Measurements from ENCODE around the gene NCKAP5.

The NCKAP5 gene

DNA sequence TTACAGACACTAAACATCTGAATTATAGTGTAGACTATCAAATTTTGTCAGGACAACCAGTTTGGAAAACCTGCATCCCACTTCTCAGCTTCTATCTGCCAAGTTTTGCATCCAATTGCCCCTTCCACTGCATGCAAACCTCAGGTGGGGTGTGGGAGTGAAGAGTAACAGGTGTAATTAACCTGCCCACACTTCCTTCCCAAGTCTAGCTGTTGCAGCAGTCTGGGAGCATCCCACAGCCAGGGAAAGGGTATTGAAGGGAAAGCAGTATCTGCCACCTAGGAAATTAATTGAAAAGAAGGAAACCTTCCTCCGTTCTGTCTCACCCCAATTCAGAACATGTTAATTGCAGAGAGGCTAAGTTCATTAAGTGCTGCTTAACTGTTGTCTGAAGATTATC, 189.9 kb downstream of the NCKAP5 start:
- TF ChIP-seq, protein P1, sequence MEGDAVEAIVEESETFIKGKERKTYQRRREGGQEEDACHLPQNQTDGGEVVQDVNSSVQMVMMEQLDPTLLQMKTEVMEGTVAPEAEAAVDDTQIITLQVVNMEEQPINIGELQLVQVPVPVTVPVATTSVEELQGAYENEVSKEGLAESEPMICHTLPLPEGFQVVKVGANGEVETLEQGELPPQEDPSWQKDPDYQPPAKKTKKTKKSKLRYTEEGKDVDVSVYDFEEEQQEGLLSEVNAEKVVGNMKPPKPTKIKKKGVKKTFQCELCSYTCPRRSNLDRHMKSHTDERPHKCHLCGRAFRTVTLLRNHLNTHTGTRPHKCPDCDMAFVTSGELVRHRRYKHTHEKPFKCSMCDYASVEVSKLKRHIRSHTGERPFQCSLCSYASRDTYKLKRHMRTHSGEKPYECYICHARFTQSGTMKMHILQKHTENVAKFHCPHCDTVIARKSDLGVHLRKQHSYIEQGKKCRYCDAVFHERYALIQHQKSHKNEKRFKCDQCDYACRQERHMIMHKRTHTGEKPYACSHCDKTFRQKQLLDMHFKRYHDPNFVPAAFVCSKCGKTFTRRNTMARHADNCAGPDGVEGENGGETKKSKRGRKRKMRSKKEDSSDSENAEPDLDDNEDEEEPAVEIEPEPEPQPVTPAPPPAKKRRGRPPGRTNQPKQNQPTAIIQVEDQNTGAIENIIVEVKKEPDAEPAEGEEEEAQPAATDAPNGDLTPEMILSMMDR (IDR thresholded peaks at IDR 0.05; ENCODE audit: insufficient read depth, low read depth, low read length, missing control alignments), result no peak

DNA sequence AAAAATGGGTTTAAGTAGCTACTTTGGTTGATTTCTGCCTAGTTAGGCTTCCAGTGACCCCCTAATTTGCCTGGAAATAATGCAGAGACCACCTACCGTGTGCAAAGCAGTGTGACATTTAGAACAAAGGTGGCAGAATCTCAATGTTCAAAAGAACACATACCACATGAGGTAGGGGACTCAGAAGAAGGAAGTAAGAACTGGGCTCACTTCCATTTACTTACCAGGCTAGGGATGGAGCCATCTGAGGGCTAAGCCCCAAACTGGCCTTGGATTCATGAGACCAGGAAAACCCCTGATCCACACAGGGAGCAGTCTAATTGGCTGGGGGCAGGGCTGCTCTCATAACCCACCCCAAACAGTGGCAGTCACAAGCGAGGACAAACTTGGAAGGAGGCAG, 190.7 kb downstream of the NCKAP5 start:
- TF ChIP-seq, protein P1 (IDR thresholded peaks at IDR 0.05; ENCODE audit: insufficient read depth, low read depth, low read length, missing control alignments), result no peak
- no peak for DNase-seq (ENCODE audit: low read depth)
- H3K4me3 ChIP-seq (ENCODE audit: low read depth, low read length), result no peak overlapping the region

More for the DNA sequence above, 189.9 kb downstream of the NCKAP5 start:
- no peak for DNase-seq (ENCODE audit: low read depth)
- no peak overlapping the region for H3K4me3 ChIP-seq (ENCODE audit: low read depth, low read length)

DNA sequence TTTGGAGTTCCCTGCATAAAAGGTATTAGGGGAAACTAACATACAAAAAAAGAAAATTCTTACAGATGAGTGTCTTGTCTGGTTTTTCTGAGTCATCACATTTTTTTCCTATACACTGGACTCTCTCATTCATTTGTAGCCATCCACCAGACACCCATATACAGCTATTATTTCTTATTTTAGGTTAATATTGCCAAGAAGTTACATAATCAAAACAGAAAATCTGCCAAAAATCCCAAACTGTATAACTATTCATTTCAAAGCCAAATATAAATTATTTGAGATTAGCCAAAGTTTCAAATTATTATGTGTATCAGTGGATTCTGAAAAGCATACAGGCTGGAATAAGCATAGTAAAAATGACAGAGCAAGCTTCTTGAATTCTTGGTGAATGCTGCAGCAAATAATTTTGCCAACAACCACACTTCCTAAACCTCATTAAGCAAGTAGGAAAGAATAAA, 191.2 kb downstream of the NCKAP5 start:
- TF ChIP-seq, protein P1 (IDR thresholded peaks at IDR 0.05; ENCODE audit: insufficient read depth, low read depth, low read length, missing control alignments), result no peak
- no peak overlapping the region for H3K4me3 ChIP-seq (ENCODE audit: low read depth, low read length)
- no peak for DNase-seq (ENCODE audit: low read depth)

DNA sequence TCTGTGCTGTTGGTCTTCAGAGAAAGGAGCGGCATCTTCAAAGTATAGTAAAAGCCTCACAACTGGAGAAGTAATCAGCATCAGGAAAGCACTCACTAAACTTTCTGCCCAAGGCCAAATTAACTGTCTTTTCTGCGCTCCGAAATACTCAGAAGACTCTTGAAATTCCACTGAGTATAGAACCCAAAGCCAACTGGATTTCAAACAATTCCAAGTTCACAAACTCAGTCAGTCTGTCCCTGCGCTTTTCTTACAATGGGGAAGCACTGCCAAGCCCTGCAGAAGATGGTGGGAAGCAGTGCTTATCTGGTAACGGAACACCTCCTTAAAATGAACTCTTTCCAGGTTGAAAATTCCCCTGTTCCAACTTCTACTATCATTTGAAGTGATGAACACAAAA, 193.5 kb downstream of the NCKAP5 start:
- H3K4me3 ChIP-seq (ENCODE audit: low read depth, low read length), result no peak overlapping the region
- TF ChIP-seq, protein P1 (IDR thresholded peaks at IDR 0.05; ENCODE audit: insufficient read depth, low read depth, low read length, missing control alignments), result no peak

DNA sequence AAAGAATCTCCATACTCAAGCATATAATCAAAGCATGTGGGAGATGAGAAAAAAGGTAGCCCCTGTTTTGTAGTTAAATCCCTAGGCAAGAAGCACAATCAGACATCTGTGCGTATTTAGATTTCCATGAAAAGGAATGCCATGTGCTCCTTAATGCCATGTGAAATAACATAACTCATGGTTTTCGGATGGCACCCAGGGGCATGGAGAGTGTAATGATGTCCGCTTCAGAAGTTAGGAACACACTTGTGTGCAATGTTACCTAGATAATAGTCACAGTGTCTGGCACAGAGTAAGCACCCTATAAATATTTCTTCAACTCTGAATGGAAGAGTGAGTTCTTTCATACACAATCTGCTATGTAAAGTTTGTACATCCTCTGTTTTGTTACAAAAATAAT, 197.0 kb downstream of the NCKAP5 start:
- DNase-seq (ENCODE audit: low read depth), result no peak
- TF ChIP-seq, protein P1 (IDR thresholded peaks at IDR 0.05; ENCODE audit: insufficient read depth, low read depth, low read length, missing control alignments), result no peak
- H3K4me3 ChIP-seq (ENCODE audit: low read depth, low read length), result no peak overlapping the region

More for the DNA sequence above, 193.5 kb downstream of the NCKAP5 start:
- no peak for DNase-seq (ENCODE audit: low read depth)

DNA sequence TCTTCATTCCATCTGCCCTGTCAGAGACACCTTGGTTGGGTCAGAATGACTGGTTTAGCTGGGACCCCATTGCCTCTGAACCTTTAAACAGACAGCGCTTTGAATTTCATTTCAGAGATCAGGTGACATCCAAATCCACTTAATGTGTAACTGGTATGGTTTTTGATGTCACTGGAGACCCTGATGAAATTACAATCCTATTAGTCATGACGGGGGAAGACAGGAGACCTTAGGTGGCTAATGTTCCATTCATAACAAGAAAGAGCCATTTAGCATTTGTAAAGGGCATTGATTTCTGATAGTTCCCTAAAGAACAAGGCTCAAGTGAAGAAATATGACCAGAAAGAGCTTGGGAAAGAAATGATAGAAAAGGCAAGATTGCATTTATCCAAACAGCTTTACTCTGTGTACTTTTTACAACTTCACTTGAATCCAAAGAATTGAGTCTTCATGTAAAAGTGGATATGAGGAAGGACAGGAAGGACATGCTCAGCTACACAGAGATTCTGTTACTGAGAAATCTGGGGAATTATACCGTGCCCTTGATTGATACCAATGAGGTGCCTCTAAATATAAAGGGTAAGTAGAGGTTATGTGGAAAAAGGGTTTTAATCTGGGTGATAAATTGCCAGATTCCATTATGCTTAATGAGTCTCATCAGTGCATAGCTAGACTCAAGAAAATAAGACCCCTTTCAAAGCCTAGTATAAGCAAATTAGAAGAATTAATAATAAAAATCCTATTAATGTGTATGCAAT, 198.2 kb downstream of the NCKAP5 start:
- TF ChIP-seq, protein P1 (IDR thresholded peaks at IDR 0.05; ENCODE audit: insufficient read depth, low read depth, low read length, missing control alignments), result no peak
- no peak for DNase-seq (ENCODE audit: low read depth)
- H3K4me3 ChIP-seq (ENCODE audit: low read depth, low read length), result no peak overlapping the region

DNA sequence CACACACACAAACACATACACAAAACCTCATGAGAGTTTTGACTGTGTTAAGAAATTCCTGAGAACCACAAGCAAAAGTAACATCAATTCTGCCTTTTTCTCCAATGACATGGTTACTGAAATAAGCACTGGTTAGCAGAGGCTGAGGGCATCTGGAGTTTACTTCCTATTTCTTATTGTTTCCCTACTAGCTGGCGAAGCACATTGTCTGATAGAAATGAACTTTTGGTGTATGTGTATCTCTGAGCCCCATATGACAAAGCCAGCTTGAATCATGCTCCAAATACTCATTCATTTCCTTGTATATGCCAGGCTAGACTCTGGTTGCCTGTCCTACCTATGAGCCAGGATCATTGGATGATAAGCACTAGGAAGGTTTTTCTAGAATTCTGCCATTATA, 203.1 kb downstream of the NCKAP5 start:
- no peak overlapping the region for H3K4me3 ChIP-seq (ENCODE audit: low read depth, low read length)
- no peak for DNase-seq (ENCODE audit: low read depth)
- TF ChIP-seq, protein P1 (IDR thresholded peaks at IDR 0.05; ENCODE audit: insufficient read depth, low read depth, low read length, missing control alignments), result no peak

Data from GM12865 (cell line).